Measurements from ENCODE around the gene RERE. TPM values are rescaled to one million over a fixed set of nuclear protein-coding genes. Genes with fewer than 3 reads are reported as not detected.

The RERE gene
- total RNA-seq, 1 experiment from 2014 or later, result 73.4 TPM

GRCh38 chr1:8764293-8764937 lies 53.0 kb downstream of the RERE start:
- Histone ChIP-seq H3K36me3 (ENCODE audit: low read depth) (no peaks in the 10 kb centered on the region), H3K27ac (no peak overlapping the region), H2AFZ (no peak overlapping the region), H3F3A (ENCODE audit: insufficient read depth, low read depth) (no peaks in the 10 kb centered on the region), H3K9me3 (ENCODE audit: insufficient read depth, low read depth) (no peaks in the 10 kb centered on the region), H3K4me2 (no peak overlapping the region), H3K27me3 (ENCODE audit: insufficient read depth, low read depth) (no peaks in the 10 kb centered on the region), H3K4me1 (replicated peaks; ENCODE audit: insufficient read depth) (no peaks in the 10 kb centered on the region), H3K4me3 (no peak overlapping the region), H3K79me2 (ENCODE audit: low read depth) (no peaks in the 10 kb centered on the region), H3K9me2 (ENCODE audit: insufficient read depth) (no peaks in the 10 kb centered on the region), H4K20me1 (ENCODE audit: insufficient read depth) (no peaks in the 10 kb centered on the region)
- CTCF ChIA-PET, result no interaction called here
- POLR2A ChIA-PET (ENCODE audit: unreplicated experiment), result no interaction called here
- no TSS peak for BruUV-seq (replicated peaks)
- TF ChIP-seq CTCF (conservative IDR thresholded peaks at IDR 0.05), result no peak
- TF ChIP-seq EZH2 (IDR thresholded peaks at IDR 0.05; ENCODE audit: low read depth), result no peak
- intact Hi-C loops (cut with micrococcal nuclease; ENCODE audit: unreplicated experiment), result no loop called here
- DNase-seq, result no peak

DNA sequence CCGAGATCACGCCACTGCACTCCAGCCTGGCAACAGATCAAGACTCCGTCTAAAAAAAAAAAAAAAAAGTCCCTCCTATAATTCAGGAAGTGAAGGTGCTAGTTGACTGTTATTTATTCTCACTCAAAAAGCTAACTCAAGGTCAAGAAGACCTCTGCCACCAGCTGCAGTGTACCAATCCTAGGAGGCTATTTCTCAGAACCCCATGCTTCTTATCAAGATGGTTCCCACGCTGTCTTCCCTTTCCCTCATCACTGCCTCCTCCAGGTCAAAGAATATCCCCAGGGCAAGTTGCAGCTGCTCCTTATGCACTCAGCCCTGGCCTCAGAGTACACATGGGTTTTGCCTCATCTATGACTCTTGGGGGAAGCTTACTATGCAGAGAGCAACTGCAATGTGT lies 53.6 kb downstream of the RERE start:
- no peak for DNase-seq
- Histone ChIP-seq H3K36me3 (ENCODE audit: low read depth) (no peaks in the 10 kb centered on the region), H3K27ac (no peak overlapping the region), H4K20me1 (ENCODE audit: insufficient read depth) (no peaks in the 10 kb centered on the region), H3K9me2 (ENCODE audit: insufficient read depth) (no peaks in the 10 kb centered on the region), H3K4me2 (no peak overlapping the region), H3K9me3 (ENCODE audit: insufficient read depth, low read depth) (no peaks in the 10 kb centered on the region), H3K79me2 (ENCODE audit: low read depth) (no peaks in the 10 kb centered on the region), H3K4me1 (replicated peaks; ENCODE audit: insufficient read depth) (no peaks in the 10 kb centered on the region), H3K27me3 (ENCODE audit: insufficient read depth, low read depth) (no peaks in the 10 kb centered on the region), H3K4me3 (no peak overlapping the region), H2AFZ (no peak overlapping the region), H3F3A (ENCODE audit: insufficient read depth, low read depth) (no peaks in the 10 kb centered on the region)
- no TSS peak for BruUV-seq (replicated peaks)
- POLR2A ChIA-PET (ENCODE audit: unreplicated experiment), result no interaction called here
- intact Hi-C loops (cut with micrococcal nuclease; ENCODE audit: unreplicated experiment), result no loop called here
- CTCF ChIA-PET, result no interaction called here
- TF ChIP-seq EZH2 (IDR thresholded peaks at IDR 0.05; ENCODE audit: low read depth), result no peak
- TF ChIP-seq CTCF (conservative IDR thresholded peaks at IDR 0.05), result no peak

DNA sequence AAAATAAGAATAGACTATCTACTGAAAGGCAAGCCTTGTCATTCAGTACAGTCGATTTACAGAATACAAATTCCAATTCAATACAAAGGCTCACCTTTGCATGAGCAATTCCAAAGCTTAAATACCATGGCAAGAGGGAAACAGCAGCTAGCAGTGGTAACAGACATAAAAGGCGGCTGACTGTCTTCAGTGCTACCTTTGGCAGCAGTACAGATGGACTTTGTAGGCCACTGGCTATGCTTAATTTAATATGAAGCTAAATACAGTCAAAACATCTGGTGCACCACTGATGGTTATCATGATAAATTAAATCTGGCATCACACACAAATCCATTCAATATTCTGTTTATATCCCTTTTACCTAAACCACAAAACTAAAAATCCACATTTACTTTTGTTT lies 62.4 kb downstream of the RERE start:
- intact Hi-C loops (cut with micrococcal nuclease; ENCODE audit: unreplicated experiment), result no loop called here
- TF ChIP-seq CTCF (conservative IDR thresholded peaks at IDR 0.05) (no peak), EZH2 (IDR thresholded peaks at IDR 0.05; ENCODE audit: low read depth) (no peak)
- Histone ChIP-seq H3K4me2 (no peak overlapping the region), H3K4me1 (replicated peaks; ENCODE audit: insufficient read depth) (no peaks in the 10 kb centered on the region), H4K20me1 (ENCODE audit: insufficient read depth) (no peaks in the 10 kb centered on the region), H3K4me3 (no peak overlapping the region), H2AFZ (no peak overlapping the region), H3K9me3 (ENCODE audit: insufficient read depth, low read depth) (no peaks in the 10 kb centered on the region), H3K36me3 (ENCODE audit: low read depth) (no peaks in the 10 kb centered on the region), H3K27me3 (ENCODE audit: insufficient read depth, low read depth) (no peaks in the 10 kb centered on the region), H3K79me2 (ENCODE audit: low read depth) (no peaks in the 10 kb centered on the region), H3F3A (ENCODE audit: insufficient read depth, low read depth) (no peaks in the 10 kb centered on the region), H3K27ac (no peak overlapping the region), H3K9me2 (ENCODE audit: insufficient read depth) (no peaks in the 10 kb centered on the region)
- no TSS peak for BruUV-seq (replicated peaks)
- no peak for DNase-seq
- CTCF ChIA-PET, result no interaction called here
- POLR2A ChIA-PET (ENCODE audit: unreplicated experiment), result no interaction called here

Measured in PC-9 (cell line).